IMR-90 (cell line): Measurements from ENCODE around the gene BTRC.

Experiments used
- CHD1 ChIP-seq: IDR thresholded peaks from 2 replicates; pipeline ENCODE4 v1.6.1; 2012; ENCODE audit warnings: low read depth, low read length, improper control_type of control experiment
- FOS ChIP-seq: fragments of 150-350 bp; IDR thresholded peaks from 2 replicates; pipeline ENCODE4 v1.6.1; 2016; ENCODE audit warnings: low read depth, low read length
- POLR2A ChIP-seq: IDR thresholded peaks from 2 replicates; pipeline ENCODE4 v1.6.1; 2012; ENCODE audit warnings: mild to moderate bottlenecking, low read depth, low read length
- TF ChIP-seq, protein P1 (sequence below): conservative IDR thresholded peaks from 2 replicates; pipeline ENCODE4 v1.5.1; 2012; ENCODE audit warnings: mild to moderate bottlenecking, low read depth, low read length, improper control_type of control experiment

DNA sequence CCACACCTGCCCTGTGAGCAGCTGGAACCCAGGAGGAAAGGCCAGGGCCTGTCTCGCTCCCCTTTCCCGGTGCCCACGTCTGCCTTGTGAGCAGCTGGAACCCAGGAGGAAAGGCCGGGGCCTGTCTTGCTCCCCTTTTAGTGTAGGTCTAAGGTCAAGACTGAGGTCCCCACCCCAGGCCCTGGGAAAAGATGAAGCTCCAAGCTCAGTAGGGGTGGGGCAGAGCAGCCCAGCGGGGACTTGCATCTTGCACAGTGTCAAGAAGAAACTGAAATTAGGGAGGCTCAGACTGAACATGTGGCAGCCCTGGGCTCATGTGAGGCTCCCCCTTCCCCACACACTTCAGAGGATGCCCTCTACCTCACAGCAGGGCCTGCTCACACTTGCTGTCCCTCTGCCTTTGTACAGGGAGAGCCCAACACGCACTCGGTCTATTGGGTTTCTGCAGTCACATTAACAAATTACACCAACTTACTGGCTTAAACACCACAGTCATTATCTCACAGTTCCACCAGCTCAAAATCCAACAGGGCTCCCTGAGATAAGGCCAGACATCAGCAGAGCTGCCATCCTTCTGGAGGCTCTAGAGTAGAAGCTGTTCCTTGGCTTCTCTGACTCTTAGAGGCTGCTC lies 221.7 kb downstream of the BTRC start:
- TF ChIP-seq, protein P1, sequence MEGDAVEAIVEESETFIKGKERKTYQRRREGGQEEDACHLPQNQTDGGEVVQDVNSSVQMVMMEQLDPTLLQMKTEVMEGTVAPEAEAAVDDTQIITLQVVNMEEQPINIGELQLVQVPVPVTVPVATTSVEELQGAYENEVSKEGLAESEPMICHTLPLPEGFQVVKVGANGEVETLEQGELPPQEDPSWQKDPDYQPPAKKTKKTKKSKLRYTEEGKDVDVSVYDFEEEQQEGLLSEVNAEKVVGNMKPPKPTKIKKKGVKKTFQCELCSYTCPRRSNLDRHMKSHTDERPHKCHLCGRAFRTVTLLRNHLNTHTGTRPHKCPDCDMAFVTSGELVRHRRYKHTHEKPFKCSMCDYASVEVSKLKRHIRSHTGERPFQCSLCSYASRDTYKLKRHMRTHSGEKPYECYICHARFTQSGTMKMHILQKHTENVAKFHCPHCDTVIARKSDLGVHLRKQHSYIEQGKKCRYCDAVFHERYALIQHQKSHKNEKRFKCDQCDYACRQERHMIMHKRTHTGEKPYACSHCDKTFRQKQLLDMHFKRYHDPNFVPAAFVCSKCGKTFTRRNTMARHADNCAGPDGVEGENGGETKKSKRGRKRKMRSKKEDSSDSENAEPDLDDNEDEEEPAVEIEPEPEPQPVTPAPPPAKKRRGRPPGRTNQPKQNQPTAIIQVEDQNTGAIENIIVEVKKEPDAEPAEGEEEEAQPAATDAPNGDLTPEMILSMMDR = no peak
- TF ChIP-seq POLR2A = no peak
- no peak for TF ChIP-seq FOS
- TF ChIP-seq CHD1 = no peak
